HG03135 (cell line): Measurements from ENCODE around the gene ALOX5.
"Not testable (repeated sequence)": the region's sequence is repeated elsewhere in the genome, so short reads cannot be mapped to it uniquely, and the experiment has no call there.

ENCODE experiments used
- ATAC-seq: cut with Tn5 transposase; IDR thresholded peaks from one replicate; pipeline ENCODE4 v1.9.1; 2021; ENCODE audit warnings: mild to moderate bottlenecking, moderate library complexity; ENCODE audit not compliant: unreplicated experiment

The ALOX5 gene

DNA sequence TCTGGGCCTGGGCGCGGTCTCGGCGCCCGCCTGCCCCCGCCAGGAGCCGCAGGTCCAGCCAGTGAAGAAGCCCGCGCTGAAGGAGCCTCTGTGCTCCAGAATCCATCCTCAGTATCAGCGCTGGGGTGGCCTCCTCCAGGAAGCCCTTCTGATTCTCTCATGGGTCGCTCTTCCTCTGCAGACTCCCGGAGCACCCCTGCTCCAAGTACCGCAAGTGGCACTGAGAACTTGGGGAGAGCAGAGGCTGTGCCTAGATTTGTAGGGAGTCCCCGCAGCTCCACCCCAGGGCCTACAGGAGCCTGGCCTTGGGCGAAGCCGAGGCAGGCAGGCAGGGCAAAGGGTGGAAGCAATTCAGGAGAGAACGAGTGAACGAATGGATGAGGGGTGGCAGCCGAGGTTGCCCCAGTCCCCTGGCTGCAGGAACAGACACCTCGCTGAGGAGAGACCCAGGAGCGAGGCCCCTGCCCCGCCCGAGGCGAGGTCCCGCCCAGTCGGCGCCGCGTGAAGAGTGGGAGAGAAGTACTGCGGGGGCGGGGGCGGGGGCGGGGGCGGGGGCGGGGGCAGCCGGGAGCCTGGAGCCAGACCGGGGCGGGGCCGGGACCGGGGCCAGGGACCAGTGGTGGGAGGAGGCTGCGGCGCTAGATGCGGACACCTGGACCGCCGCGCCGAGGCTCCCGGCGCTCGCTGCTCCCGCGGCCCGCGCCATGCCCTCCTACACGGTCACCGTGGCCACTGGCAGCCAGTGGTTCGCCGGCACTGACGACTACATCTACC, at the start of gene ALOX5:
Gene ALOX5 (plus strand): TSS at position 641 of the 774 bp plus-strand sequence. CDS start 64 bp downstream, at position 705.
- peak; percentile 61 for ATAC-seq

DNA sequence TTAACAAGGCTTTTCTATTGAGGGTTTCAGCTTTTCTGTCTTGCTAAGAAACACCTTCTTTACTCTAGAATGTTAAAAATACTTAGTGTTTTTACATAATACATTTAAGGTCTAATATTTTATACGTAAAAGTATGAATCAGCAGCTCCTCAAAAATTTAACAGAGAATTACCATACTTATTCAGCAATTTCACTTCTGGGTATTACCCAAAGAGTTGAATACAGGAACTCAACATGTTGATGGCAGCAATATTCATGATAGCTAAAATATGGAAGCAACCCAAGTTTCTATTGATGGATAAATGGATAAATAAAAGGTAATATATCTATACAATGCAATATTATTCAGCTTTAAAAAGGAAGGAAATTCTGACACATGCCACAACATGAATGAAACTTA, 48.9 kb upstream of the ALOX5 start:
- no peak for ATAC-seq

DNA sequence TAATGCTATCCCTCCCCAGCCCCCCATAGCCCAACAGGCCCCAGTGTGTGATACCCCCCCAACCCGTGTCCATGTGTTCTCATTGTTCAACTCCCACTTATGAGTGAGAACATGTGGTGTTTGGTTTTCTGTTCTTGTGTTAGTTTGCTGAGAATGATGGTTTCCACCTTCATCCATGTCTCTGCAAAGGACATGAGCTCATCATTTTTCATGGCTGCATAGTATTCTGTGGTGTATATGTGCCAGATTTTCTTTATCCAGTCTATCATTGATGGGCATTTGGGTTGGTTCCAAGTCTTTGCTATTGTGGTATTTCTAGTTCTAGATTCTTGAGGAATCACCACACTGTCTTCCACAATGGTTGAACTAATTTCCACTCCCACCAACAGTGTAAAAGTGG, 47.2 kb upstream of the ALOX5 start:
- ATAC-seq, result not testable (repeated sequence)

DNA sequence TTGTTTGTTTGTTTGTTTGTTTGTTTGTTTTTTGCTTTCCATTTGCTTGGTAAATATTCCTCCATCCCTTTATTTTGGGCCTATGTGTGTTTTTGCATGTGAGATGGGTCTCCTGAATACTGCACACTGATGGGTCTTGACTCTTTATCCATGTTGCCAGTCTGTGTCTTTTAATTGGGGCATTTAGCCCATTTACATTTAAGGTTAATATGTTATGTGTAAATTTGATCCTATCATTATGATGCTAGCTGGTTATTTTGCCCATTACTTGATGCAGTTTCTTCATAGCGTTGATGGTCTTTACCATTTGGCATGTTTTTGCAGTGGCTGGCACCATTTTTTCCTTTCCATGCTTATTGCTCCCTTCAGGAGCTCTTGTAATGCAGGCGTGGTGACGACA, 42.2 kb upstream of the ALOX5 start:
- ATAC-seq, result not testable (repeated sequence)

DNA sequence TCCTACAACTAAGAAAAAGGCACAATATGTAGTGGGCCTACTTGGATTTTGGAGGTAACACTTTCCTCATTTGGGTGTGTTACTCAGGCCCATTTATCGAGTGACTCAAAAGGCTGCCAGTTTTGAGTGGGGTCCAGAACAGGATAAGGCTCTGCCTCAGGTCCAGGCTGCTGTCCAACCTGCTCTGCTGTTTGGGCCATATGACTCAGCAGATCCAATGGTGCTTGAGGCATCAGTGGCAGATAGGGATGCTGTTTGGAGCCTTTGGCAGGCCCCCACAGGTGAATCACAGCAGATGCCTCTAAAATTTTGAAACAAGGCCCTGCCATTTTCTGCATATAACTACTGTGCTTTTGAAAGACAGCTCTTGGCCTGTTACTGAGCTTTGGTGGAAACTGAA, 34.1 kb upstream of the ALOX5 start:
- ATAC-seq, result no peak

DNA sequence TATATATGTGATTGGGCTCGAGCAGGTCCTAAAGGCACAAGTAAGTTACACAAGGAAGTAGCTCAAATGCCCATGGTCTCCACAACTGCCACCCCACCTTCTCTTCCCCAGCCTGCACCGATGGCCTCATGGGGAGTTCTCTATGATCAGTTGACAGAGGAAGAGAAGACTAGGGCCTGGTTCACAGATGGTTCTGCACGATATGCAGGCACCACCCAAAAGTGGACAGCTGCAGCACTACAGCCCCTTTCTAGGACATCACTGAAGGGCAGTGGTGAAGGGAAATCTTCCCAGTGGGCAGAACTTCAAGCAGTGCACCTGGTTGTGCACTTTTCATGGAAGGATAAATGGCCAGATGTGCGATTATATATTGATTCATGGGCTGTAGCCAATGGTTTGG, 33.6 kb upstream of the ALOX5 start:
- ATAC-seq, result not testable (repeated sequence)

DNA sequence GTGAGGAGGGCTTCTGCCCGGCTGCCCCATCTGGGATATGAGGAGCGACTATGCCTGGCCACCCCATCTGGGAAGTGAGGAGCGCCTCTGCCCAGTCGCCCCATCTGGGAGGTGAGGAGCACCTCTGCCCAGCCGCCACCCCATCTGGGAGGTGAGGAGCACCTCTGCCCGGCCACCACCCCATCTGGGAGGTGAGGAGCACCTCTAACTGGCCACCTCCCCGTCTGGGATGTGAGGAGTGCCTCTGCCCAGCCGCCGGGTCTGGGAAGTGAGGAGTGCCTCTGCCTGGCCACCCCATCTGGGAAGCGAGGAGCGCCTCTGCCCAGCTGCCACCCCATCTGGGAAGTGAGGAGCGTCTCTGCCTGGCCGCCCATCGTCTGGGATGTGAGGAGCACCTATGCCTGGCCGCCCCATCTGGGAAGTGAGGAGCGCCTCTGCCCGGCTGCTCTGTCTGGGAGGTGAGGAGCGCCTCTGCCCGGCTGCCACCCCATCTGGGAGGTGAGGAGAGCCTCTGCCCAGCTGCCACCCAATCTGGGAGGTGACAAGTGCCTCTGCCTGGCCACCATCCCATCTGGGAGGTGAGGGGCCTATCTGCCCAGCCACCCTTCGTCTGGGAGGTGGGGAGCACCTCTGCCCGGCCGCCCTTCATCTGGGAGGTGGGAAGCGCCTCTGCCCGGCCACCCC, 27.2 kb upstream of the ALOX5 start:
- not testable (repeated sequence) for ATAC-seq

DNA sequence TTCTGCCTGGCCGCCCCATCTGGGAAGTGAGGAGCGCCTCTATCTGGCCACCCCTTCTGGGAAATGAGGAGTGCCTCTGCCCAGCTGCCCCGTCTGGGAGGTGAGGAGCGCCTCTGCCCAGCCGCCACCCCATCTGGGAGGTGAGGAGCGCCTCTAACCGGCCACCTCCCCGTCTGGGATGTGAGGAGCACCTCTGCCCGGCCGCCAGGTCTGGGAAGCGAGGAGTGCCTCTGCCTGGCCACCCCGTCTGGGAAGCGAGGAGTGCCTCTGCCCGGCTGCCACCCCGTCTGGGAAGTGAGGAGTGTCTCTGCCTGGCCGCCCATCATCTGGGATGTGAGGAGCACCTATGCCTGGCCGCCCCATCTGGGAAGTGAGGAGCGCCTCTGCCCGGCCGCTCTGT, 26.6 kb upstream of the ALOX5 start:
- not testable (repeated sequence) for ATAC-seq

DNA sequence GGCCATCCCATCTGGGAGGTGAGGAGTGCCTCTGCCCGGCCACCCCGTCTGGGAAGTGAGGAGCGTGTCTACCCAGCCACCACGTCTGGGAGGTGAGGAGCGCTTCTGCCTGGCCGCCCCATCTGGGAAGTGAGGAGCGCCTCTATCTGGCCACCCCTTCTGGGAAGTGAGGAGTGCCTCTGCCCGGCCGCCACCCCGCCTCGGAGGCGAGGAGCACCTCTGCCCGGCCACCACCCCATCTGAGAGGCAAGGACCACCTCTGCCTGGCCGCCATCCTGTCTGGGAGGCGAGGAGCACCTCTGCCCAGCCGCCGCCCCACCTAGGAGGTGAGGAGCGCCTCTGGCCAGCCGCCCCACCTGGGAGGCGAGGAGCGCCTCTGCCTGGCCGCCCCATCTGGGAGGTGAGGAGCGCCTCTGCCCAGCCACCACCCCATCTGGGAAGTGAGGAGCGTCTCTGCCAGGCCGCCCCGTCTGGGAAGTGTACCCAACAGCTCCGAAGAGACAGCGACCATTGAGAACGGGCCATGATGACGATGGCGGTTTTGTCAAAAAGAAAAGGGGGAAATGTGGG, 25.7 kb upstream of the ALOX5 start:
- not testable (repeated sequence) for ATAC-seq

DNA sequence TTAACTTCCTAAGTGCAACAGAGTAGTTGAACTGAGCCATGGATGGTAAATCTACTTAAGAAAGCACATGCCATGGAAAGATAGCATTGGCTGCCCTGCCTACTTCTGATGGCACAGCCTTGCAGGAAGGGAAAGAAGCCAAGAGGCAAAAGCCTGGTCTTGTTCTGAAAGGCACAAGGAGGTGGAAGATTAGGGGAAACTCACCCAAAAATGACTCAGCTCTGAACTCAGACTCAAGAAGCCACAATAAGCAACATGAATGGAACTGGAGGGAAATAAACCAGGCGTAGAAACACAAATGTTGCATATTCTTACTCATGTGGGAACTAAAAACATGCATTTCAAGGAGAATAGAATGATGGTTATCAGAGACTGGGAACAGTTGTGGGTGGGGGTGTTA, 20.8 kb upstream of the ALOX5 start:
- ATAC-seq, result no peak

DNA sequence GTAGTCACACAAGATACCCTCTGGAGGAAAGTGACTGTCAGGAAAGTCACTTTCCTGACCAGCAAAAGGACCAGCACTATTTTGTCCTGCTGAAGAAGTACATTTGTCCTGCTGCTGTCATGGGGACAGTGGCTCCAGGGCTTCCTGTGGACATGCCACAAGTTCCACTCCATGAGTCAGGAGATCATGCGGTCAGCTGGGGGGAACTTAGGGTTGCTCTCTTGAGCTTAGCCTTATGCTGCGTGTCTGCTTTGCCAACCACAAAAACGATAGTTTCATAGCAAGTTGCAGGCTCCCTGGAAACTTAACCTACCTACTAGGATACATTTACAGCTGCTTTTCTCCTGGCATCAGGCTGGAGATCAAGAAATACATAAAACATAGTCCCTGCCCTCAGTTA, 19.8 kb upstream of the ALOX5 start:
- no peak for ATAC-seq

DNA sequence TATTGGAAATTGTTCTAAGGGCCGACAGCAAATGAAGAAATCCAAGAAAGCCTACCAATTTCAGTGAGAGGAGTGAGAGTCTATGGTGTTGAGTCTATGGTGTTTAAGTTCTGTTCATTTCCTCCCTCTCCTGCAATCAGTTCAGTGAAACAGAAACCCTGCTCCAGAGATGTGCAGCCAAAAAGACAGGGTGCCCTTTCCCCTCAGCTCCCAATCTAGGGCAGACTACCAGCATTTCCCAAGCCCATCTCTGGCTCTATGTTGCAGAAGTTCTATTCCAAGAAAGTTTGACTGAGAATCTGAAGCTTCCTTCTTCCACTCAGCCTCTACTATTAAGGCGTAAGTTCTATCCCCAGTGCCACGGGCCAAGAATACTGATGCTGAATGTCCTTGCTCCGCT, 18.5 kb upstream of the ALOX5 start:
- ATAC-seq, result no peak

DNA sequence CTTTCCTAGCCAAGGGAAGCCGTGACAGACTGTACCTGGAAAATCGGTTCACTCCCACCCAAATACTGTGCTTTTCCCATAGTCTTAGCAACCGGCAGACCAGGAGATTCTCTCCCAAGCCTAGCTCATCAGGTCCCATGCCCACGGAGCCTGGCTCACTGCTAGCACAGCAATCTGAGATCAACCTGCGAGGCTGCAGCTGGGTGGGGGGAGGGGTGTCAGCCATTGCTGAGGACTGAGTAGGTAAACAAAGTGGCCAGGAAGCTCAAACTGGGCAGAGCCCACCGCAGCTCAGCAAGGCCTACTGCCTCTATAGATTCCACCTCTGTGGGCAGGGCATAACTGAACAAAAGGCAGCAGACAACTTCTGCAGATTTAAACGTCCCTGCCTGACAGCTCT, 15.1 kb upstream of the ALOX5 start:
- not testable (repeated sequence) for ATAC-seq

DNA sequence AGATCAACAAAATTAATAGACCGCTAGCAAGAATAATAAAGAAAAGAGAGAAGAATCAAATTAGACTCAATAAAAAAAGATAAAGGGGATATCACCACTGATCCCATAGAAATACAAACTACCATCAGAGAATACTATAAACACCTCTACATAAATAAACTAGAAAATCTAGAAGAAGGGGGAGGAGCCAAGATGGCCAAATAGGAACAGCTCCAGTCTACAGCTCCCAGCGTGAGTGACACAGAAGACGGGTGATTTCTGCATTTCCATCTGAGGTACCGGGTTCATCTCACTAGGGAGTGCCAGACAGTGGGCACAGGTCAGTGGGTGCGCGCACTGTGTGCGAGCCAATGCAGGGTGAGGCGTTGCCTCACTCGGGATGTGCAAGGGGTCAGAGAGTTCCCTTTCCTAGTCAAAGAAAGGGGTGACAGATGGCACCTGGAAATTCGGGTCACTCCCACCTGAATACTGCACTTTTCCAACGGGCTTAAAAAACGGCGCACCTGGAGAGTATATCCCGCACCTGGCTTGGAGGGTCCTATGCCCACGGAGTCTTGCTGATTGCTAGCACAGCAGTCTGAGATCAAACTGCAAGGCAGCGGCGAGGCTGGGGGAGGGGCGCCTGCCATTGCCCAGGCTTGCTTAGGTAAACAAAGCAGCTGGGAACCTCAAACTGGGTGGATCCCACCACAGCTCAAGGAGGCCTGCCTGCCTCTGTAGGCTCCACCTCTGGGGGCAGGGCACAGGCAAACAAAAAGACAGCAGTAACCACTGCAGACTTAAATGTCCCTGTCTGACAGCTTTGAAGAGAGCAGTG, 11.8 kb upstream of the ALOX5 start:
- ATAC-seq, result not testable (repeated sequence)

DNA sequence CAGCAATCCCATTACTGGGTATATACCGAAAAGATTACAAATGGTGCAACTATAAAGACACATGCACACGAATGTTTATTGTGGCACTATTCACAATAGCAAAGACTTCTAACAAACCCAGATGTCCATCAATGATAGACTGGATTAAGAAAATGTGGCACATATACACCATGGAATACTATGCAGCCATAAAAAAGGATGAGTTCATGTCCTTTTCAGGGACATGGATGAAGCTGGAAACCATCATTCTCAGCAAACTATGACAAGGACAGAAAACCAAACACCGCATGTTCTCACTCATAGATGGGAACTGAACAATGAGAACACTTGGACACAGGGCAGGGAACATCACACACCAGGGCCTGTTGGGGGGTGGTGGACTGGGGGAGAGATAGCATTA, 6.4 kb upstream of the ALOX5 start:
- not testable (repeated sequence) for ATAC-seq

DNA sequence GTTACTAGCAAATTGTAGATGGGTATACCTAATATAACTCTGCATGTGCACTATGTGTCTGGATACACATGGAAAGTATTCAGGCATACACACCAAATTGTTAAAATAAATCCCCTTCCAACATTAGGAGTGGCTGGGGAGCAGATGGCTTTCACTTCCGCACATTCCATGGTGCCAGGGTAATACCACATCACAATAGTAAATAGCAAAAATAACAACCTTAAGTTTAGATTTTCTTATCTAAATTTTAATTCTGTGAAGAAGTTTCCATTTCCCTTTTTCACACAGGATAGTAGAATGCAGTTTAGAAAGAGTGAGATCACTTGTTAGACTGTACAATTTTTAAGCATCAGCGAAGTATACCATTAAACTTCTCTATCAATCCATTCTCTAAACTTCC, 5.8 kb upstream of the ALOX5 start:
- ATAC-seq, result no peak

DNA sequence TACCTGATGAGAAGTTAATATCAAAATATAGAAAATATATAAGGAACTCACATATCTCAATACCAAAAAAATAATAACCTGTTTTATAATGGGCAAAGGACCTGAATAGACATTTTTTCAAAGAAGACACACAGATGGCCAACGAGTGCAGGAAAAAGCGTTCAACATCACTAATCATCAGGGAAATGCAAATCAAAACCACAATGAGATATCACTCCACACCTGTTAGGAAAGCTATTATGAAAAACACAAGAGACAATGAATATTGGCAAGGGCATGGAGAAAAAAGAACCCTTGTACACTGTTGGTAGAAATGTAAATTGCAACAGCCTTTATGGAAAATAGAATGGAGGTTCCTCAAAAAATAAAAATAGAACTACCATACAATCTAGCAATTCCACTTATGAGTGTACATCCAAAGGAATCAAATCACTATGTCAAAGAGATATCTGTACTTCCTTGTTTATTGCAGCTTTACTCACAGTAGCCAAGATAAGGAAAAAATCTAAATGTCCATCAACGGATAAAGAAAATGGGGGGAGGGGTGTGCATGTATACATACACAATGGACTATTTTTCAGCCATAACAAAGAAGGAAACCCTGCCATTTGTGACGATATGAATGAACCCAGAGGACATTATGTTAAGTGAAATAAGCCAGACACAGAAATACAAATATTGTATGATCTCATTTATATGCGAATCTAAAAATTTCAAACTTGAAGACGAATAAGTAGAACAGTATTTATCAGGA, 3.6 kb upstream of the ALOX5 start:
- ATAC-seq, result no peak

DNA sequence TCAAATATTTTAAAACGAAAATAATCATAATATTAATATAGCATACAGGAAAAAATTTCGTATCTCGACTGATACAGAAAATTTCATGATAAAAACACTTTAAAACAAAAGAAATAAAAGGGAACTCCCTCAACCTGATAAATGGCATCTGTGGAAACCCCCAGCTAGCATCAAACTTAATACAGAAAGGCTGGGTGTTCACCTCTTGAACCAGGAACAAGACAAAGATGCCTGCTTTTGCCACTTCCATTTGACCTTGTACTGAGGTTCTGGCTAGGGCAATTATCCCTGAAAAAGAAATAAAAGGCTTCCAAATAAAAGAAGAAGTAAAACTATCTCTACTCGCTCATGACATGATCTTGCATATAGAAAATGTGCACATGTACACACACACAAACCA, 2.5 kb upstream of the ALOX5 start:
- no peak for ATAC-seq

DNA sequence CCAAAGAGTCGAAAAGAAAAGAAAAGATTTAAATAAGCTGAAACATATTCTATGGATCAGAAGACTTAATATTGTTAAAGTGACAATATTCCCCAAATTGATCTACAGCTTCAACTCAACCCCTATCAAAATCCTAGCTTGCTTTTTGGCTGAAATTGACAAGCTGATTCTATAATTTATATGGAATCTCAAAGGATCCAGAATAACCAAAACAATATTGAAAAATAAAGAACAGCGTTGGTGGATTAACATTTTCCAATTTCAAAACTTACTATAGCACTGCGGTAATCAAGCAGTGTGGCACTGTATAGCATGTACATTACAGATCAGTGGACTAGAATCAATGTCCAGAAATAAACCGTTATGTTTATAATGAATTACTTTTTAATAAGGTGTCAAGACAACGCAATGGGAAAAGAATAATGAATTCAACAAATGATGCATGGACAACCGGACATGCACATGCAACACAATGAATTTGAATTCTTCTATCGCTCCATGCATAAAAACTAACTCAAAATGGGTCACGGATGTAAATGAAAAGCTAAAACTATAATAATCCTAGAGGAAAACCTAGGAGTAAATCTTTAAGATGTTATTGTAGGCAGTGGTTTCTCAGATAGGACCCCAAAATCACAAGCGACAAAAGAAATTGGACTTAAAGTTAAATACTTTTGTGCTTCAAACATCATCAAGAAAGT, 1.6 kb upstream of the ALOX5 start:
- no peak for ATAC-seq

DNA sequence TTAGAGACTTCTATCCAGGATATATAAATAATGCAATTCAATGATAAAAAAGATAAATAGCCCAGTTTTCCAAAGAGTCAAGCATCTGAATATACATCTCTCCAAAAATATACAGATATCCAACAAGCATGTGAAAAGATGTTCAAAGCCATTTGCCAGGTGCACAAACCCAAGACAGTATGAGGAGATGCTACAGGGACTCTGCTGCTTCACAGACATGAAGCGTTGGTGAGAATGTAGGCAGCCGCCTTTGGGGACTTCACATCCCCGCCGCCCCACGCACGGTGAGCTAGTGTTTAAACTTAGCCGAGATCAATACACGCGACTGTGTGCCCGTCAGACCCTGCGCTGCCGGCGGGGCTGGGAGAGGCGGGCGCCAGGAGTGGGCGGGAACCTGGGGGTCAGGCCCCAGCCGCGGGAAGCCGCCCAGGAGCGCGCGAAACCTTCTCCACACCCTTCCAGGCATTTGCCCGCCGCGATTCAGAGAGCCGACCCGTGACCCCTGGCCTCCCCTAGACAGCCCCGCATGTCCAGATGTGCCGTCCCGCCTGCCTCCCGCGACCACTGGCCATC, 927 bp upstream of the ALOX5 start:
- peak; percentile 43 for ATAC-seq
